COLO829 (cell line): Measurements from ENCODE around the gene MSN.

ENCODE experiments used
- DNase-seq: peaks from one replicate; pipeline ENCODE4 v3.0.0; 2012; ENCODE audit warnings: low spot score

The MSN gene

GRCh38 chrX:65674204-65674893, 6.9 kb downstream of the MSN start:
- no peak for DNase-seq

GRCh38 chrX:65677954-65678469, 10.6 kb downstream of the MSN start:
- DNase-seq: no peak

- no peak for DNase-seq
Measured at GRCh38 chrX:65679071-65679540, 11.7 kb downstream of the MSN start.

GRCh38 chrX:65681810-65682209, 14.4 kb downstream of the MSN start:
- DNase-seq: no peak

GRCh38 chrX:65685112-65685511, 17.7 kb downstream of the MSN start:
- DNase-seq: no peak

GRCh38 chrX:65686236-65686635, 18.8 kb downstream of the MSN start:
- no peak for DNase-seq

GRCh38 chrX:65687367-65687766, 19.9 kb downstream of the MSN start:
- no peak for DNase-seq

GRCh38 chrX:65688403-65688871, 21.0 kb downstream of the MSN start:
- no peak for DNase-seq

GRCh38 chrX:65689377-65689776, 21.9 kb downstream of the MSN start:
- no peak for DNase-seq

GRCh38 chrX:65690057-65690855, 22.8 kb downstream of the MSN start:
- DNase-seq: peak; percentile 77

GRCh38 chrX:65695849-65696449, 28.5 kb downstream of the MSN start:
- no peak for DNase-seq

- DNase-seq: no peak
Measured at GRCh38 chrX:65696613-65697012, 29.2 kb downstream of the MSN start.

- DNase-seq: no peak
Measured at GRCh38 chrX:65697211-65697641, 29.8 kb downstream of the MSN start.

GRCh38 chrX:65697915-65698796, 30.7 kb downstream of the MSN start:
- peak; percentile 77 for DNase-seq

GRCh38 chrX:65702956-65703355, 35.5 kb downstream of the MSN start:
- DNase-seq: no peak

GRCh38 chrX:65705439-65705838, 38.0 kb downstream of the MSN start:
- no peak for DNase-seq

GRCh38 chrX:65706041-65706828, 38.8 kb downstream of the MSN start:
- DNase-seq: peak; percentile 57

GRCh38 chrX:65707151-65707550, 39.7 kb downstream of the MSN start:
- peak; percentile 53 for DNase-seq

- no peak for DNase-seq
Measured at GRCh38 chrX:65712005-65712806, 44.8 kb downstream of the MSN start.

GRCh38 chrX:65718538-65718937, 51.1 kb downstream of the MSN start:
- DNase-seq: no peak
